GM18498 (cell line): ENCODE measurements around the gene MARCHF10.

Source experiments
- ATAC-seq: cut with Tn5 transposase; IDR thresholded peaks from one replicate; pipeline ENCODE4 v1.9.1; 2021; ENCODE audit warnings: mild to moderate bottlenecking, moderate library complexity; ENCODE audit not compliant: unreplicated experiment

MARCHF10 gene

GRCh38 chr17:62822080-62822904, 14.2 kb upstream of the MARCHF10 start:
- ATAC-seq: no peak

- no peak for ATAC-seq
These were observed 13.3 kb upstream of the MARCHF10 start for GRCh38 chr17:62821189-62822079.

GRCh38 chr17:62819511-62820221, 11.6 kb upstream of the MARCHF10 start:
- ATAC-seq: no peak

- no peak for ATAC-seq
These were observed 10.4 kb upstream of the MARCHF10 start for GRCh38 chr17:62818526-62818925.

- ATAC-seq: no peak
These were observed 8.2 kb upstream of the MARCHF10 start for GRCh38 chr17:62816282-62816839.

- no peak for ATAC-seq
These were observed 1.5 kb upstream of the MARCHF10 start for GRCh38 chr17:62809656-62810055.

GRCh38 chr17:62808576-62808970, 459 bp upstream of the MARCHF10 start:
- no peak for ATAC-seq

- ATAC-seq: no peak
These were observed 2.9 kb downstream of the MARCHF10 start for GRCh38 chr17:62805234-62805633.

- ATAC-seq: no peak
These were observed 3.3 kb downstream of the MARCHF10 start for GRCh38 chr17:62804822-62805221.

GRCh38 chr17:62804025-62804424, 4.1 kb downstream of the MARCHF10 start:
- no peak for ATAC-seq

- no peak for ATAC-seq
These were observed 5.4 kb downstream of the MARCHF10 start for GRCh38 chr17:62802561-62803205.

- no peak for ATAC-seq
These were observed 6.5 kb downstream of the MARCHF10 start for GRCh38 chr17:62801553-62802114.

- ATAC-seq: no peak
These were observed 7.5 kb downstream of the MARCHF10 start for GRCh38 chr17:62800585-62800984.

- ATAC-seq: no peak
These were observed 10.2 kb downstream of the MARCHF10 start for GRCh38 chr17:62797959-62798358.

GRCh38 chr17:62796291-62796690, 11.8 kb downstream of the MARCHF10 start:
- no peak for ATAC-seq

- no peak for ATAC-seq
These were observed 13.5 kb downstream of the MARCHF10 start for GRCh38 chr17:62794666-62794971.

- ATAC-seq: no peak
These were observed 14.0 kb downstream of the MARCHF10 start for GRCh38 chr17:62793919-62794665.

GRCh38 chr17:62792447-62792800, 15.7 kb downstream of the MARCHF10 start:
- ATAC-seq: no peak

- no peak for ATAC-seq
These were observed 16.2 kb downstream of the MARCHF10 start for GRCh38 chr17:62791767-62792446.
